Measurements from ENCODE around the gene SLC7A10. TPM values are rescaled to one million over a fixed set of nuclear protein-coding genes. Genes with fewer than 3 reads are reported as not detected.

Gene SLC7A10
- total RNA-seq, 1 experiment from 2014 or later = 2.9 TPM

GRCh38 chr19:33161201-33161600 lies 64.4 kb downstream of the SLC7A10 start:
- Histone ChIP-seq H2BK12ac (ENCODE audit: insufficient read length, low read depth, low read length) (no peak overlapping the region), H3K4ac (ENCODE audit: low read depth, low read length) (no peak overlapping the region), H2BK120ac (ENCODE audit: low read depth, low read length, poor library complexity, severe bottlenecking) (no peak overlapping the region), H2AFZ (ENCODE audit: low read length) (no peak overlapping the region), H4K5ac (ENCODE audit: insufficient read length, low read depth, low read length) (no peak overlapping the region), H4K20me1 (ENCODE audit: control insufficient read depth, insufficient read depth, insufficient read length) (no peaks in the 10 kb centered on the region), H3T11ph (ENCODE audit: low read length) (no peak overlapping the region), H3K4me1 (ENCODE audit: insufficient read depth, low read length) (no peaks in the 10 kb centered on the region), H3K9ac (ENCODE audit: extremely low read depth, insufficient read length, low read length) (no peak overlapping the region), H3K27me3 (ENCODE audit: insufficient read depth, low read length) (no peaks in the 10 kb centered on the region), H2BK15ac (ENCODE audit: low read depth, low read length) (no peak overlapping the region), H3K9me3 (ENCODE audit: control insufficient read depth, low read depth, low read length) (no peaks in the 10 kb centered on the region), H3K79me2 (ENCODE audit: insufficient read depth, low read length) (no peaks in the 10 kb centered on the region), H3K23me2 (ENCODE audit: insufficient read length, low read depth, low read length, poor library complexity, severe bottlenecking) (no peaks in the 10 kb centered on the region), H3K23ac (ENCODE audit: insufficient read length, low read depth, low read length) (no peak overlapping the region), H3K18ac (ENCODE audit: insufficient read length, low read depth, low read length) (no peak overlapping the region), H3K27ac (ENCODE audit: insufficient read length, low read depth, low read length) (no peak overlapping the region), H2BK5ac (ENCODE audit: insufficient read length, low read length) (no peak overlapping the region), H4K8ac (replicated peaks; ENCODE audit: insufficient read length, low read depth, low read length) (no peak overlapping the region), H2BK20ac (ENCODE audit: low read depth, low read length, poor library complexity, severe bottlenecking) (no peak overlapping the region), H3K4me2 (ENCODE audit: insufficient read depth, insufficient read length, low read length) (no peak overlapping the region), H3K14ac (ENCODE audit: insufficient read depth, low read length) (no peak overlapping the region), H3K79me1 (ENCODE audit: insufficient read depth, low read depth, low read length, poor library complexity, severe bottlenecking) (no peaks in the 10 kb centered on the region), H4K91ac (ENCODE audit: insufficient read length, low read depth, low read length) (no peak overlapping the region), H2AK5ac (ENCODE audit: insufficient read length, low read length) (no peak overlapping the region), H3K56ac (ENCODE audit: insufficient read length, low read depth, low read length) (no peak overlapping the region)
- Mint-ChIP-seq H3K4me3 (no peak overlapping the region), H3K9me3 (peaks cover 8 to 10% of the 10 kb centered on the region in 2 experiments), H3K27ac (no peak overlapping the region), H3K27me3 (ENCODE audit: low read depth) (no peaks in the 10 kb centered on the region; the same call in 1 of the 2 replicates), H3K4me1 (no peaks in the 10 kb centered on the region), H3K36me3 (ENCODE audit: insufficient read depth in 1 of 3, low read depth in 3 of 3) (peaks cover 0 to 5% (median 4%) of the 10 kb centered on the region in 3 experiments; a peak in 3 of 7 replicates)
- no CpG with 5 or more reads among the region's 4 CpGs for WGBS (ENCODE audit: extremely low coverage, insufficient read length, low lambda C conversion rate)
- TF ChIP-seq CTCF (conservative IDR thresholded peaks at IDR 0.05) = no peak
- no peak for DNase-seq
